Neural progenitor cell (in vitro differentiated cells): ENCODE measurements around the gene NIN.

Experiments
- CTCF ChIP-seq: fragments of 200-600 bp; sonication (generic); IDR thresholded peaks from 2 replicates; pipeline ENCODE4 v1.5.1; 2017; ENCODE audit warnings: antibody characterized with exemption, mild to moderate bottlenecking
- EZH2 ChIP-seq: fragments of 200-600 bp; sonication (generic); IDR thresholded peaks from 2 replicates; pipeline ENCODE4 v1.6.1; 2017; ENCODE audit warnings: antibody characterized with exemption, mild to moderate bottlenecking, moderate library complexity
- EZH2phosphoT487 ChIP-seq: fragments of 200-600 bp; sonication (generic); IDR thresholded peaks from 2 replicates; pipeline ENCODE4 v1.6.1; 2017; ENCODE audit warnings: antibody characterized with exemption

GRCh38 chr14:50837850-50838470 is 7.0 kb upstream of the NIN start:
- no peak for TF ChIP-seq CTCF
- TF ChIP-seq EZH2phosphoT487: no peak
- no peak for TF ChIP-seq EZH2
